Islet precursor cell (in vitro differentiated cells): Measurements from ENCODE around the gene PCDHA11.
"Not testable (repeated sequence)": the region's sequence is repeated elsewhere in the genome, so short reads cannot be mapped to it uniquely, and the experiment has no call there.

Experiments
- DNase-seq: peaks from one replicate; pipeline ENCODE4 v3.0.0-alpha.2; 2018

Gene PCDHA11

DNA sequence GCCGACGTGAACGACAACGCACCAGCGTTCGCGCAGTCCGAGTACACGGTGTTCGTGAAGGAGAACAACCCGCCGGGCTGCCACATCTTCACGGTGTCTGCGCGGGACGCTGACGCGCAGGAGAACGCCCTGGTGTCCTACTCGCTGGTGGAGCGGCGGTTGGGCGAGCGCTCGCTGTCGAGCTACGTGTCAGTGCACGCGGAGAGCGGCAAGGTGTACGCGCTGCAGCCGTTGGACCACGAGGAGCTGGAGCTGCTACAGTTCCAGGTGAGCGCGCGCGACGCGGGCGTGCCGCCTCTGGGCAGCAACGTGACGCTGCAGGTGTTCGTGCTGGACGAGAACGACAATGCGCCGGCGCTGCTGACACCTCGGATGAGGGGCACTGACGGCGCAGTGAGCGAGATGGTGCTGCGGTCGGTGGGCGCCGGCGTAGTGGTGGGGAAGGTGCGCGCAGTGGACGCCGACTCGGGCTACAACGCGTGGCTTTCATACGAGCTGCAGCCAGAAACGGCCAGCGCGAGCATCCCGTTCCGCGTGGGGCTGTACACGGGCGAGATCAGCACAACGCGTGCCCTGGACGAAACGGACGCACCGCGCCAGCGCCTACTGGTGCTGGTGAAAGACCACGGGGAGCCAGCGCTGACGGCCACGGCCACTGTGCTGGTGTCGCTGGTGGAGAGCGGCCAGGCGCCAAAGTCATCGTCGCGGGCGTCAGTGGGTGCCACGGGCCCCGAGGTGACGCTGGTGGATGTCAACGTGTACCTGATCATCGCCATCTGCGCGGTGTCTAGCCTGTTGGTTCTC, 18.7 kb upstream of the PCDHA11 start:
- not testable (repeated sequence) for DNase-seq

DNA sequence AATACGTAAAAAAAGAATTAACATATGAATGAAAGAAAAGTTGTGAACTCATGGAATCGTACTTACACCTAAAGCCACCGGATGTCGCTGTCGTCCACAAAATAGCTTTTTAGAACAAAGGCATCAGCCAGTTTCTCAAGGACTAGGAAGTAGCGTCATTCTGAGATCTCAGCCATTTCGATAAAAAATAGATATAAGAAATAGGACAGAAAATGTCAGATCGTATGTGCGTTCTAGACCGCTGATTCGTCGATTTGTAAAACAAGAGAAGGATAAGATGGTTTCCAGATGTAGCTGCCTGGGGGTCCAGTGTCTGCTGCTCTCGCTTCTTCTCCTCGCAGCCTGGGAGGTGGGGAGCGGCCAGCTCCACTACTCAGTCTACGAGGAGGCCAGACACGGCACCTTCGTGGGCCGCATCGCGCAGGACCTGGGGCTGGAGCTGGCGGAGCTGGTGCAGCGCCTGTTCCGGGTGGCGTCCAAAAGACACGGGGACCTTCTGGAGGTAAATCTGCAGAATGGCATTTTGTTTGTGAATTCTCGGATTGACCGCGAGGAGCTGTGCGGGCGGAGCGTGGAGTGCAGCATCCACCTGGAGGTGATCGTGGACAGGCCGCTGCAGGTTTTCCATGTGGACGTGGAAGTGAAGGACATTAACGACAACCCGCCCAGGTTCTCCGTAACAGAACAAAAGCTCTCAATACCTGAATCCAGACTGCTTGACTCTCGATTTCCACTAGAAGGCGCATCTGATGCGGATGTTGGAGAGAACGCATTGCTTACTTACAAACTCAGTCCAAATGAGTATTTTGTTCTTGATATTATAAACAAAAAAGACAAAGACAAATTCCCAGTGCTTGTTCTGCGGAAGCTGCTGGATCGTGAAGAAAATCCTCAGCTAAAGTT, 12.7 kb upstream of the PCDHA11 start, which contains the start of gene PCDHA10:
Gene PCDHA10, plus strand, starts transcription at position 126 of the 903 bp plus-strand sequence. Its CDS starts 152 bp downstream, at position 278.
- DNase-seq, result peak; percentile 73

DNA sequence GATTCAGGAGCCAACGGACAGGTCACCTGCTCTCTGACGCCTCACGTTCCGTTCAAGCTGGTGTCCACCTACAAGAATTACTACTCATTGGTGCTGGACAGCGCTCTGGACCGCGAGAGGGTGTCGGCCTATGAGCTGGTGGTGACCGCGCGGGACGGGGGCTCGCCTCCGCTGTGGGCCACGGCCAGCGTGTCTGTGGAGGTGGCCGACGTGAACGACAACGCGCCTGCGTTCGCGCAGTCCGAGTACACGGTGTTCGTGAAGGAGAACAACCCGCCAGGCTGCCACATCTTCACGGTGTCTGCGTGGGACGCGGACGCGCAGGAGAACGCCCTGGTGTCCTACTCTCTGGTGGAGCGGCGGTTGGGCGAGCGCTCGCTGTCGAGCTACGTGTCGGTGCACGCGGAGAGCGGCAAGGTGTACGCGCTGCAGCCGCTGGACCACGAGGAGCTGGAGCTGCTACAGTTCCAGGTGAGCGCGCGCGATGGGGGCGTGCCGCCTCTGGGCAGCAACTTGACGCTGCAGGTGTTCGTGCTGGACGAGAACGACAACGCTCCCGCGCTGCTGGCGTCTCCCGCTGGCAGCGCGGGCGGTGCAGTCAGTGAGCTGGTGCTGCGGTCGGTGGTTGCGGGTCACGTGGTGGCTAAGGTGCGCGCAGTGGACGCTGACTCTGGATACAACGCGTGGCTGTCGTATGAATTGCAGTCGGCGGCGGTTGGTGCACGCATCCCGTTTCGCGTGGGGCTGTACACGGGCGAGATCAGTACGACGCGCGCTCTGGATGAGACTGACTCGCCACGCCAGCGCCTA, 11.4 kb upstream of the PCDHA11 start:
- no peak for DNase-seq

DNA sequence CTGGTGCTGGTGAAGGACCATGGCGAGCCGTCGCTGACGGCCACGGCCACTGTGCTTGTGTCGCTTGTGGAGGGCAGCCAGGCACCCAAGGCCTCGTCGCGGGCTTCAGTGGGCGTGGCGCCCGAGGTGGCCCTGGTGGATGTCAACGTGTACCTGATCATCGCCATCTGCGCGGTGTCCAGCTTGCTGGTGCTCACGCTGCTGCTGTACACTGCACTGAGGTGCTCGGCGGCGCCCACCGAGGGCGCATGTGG, 10.8 kb upstream of the PCDHA11 start:
- DNase-seq, result no peak

DNA sequence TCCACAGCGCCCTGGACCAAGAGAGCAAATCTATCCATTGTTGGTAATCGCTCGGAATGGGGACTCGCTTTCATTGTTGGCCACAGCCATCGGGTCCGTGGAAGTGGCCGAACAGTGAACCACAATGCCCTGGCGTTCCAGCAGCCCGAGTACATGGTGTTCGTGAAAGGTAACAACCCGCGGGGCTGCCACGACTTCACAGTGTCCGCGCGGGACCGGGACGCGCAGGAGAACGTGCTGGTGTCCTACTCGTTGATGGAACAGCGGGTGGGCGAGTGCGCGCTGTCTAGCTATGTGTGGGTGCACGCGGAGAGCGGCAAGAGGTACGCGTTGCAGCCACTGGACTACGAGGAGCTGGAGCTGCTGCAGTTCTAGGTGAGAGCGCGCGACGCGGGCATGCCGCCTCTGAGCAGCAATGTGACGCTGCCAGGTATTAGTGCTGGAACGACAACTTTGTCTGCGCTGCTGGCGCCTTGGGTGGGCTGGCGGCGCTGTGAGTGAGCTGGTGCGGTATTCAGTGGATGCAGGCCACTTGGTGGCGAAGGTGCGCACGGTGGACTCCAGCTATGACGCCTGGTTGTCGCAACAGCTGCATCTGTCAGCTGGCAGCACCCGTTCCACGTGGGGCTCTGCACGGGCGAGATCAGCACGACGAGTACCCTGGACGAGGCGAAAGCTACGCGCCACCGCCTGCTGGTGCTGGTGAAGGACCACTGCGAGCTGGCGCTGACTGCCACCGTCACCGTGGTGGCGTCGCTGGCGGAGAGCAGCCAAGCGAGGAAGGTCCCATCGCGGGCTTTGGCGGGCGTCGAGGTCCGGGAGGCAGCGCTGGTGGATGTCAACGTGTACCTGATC, 6.1 kb upstream of the PCDHA11 start:
- no peak for DNase-seq

DNA sequence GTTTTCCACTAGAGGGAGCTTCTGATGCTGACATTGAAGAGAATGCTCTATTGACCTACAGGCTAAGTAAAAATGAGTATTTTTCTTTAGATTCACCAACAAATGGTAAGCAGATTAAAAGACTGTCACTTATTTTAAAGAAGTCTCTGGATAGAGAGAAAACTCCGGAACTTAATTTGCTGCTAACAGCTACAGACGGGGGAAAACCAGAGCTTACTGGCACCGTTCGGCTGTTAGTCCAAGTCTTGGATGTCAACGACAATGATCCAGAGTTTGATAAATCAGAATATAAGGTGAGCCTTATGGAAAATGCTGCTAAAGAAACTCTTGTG, 764 bp downstream of the PCDHA11 start:
- DNase-seq, result no peak

DNA sequence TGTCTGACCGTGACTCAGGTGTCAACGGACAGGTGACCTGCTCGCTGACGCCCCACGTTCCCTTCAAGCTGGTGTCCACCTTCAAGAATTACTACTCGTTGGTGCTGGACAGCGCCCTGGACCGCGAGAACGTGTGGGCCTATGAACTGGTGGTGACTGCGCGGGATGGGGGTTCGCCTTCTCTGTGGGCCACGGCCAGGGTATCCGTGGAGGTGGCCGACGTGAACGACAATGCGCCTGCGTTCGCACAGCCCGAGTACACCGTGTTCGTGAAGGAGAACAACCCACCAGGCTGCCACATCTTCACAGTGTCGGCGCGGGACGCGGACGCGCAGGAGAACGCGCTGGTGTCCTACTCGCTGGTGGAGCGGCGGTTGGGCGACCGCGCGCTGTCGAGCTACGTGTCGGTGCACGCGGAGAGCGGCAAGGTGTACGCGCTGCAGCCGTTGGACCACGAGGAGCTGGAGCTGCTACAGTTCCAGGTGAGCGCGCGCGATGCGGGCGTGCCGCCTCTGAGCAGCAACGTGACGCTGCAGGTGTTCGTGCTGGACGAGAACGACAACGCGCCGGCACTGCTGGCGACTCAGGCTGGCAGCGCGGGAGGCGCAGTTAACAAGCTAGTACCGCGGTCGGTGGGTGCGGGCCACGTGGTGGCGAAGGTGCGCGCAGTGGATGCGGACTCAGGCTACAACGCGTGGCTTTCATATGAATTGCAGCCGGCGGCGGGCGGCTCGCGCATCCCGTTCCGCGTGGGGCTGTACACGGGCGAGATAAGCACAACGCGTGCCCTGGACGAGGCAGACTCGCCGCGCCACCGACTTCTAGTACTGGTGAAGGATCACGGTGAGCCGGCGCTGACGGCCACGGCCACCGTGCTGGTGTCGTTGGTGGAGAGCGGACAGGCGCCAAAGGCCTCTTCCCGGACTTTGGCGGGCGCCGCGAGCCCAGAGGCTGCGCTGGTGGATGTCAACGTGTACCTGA, 1.8 kb downstream of the PCDHA11 start:
- DNase-seq, result no peak

DNA sequence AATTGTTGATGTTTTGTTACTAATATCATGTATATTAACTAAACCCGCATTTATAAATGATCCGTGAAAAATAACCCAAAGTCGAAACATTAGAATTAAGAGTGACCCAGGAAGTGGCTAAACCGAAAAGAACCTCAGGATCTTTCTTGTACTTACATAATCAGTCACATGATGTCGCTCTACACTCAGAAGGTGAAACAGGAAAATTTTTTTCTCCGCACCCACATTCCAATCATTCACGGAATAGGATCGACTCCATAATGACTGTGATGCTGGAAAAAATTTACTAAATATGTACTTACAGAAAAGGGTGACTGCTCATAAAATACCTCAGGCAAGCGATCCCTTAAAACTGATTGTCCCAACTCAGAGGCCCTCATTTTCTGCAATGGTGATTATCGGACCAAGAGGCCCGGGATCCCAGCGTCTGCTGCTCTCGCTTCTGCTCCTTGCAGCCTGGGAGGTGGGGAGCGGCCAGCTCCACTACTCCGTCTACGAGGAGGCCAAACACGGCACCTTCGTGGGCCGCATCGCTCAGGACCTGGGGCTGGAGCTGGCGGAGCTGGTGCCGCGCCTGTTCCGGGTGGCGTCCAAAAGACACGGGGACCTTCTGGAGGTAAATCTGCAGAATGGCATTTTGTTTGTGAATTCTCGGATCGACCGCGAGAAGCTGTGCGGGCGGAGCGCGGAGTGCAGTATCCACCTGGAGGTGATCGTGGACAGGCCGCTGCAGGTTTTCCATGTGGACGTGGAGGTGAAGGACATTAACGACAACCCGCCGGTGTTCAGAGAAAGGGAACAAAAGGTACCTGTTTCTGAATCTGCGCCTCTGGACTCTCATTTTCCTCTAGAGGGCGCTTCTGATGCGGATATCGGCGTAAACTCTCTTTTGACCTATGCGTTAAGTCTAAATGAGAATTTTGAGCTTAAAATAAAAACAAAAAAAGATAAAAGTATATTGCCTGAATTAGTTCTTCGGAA, 6.6 kb downstream of the PCDHA11 start, which contains the start of gene PCDHA12:
Gene PCDHA12, plus strand, starts transcription at position 224 of the 981 bp plus-strand sequence. Its CDS starts 165 bp downstream, at position 389.
- peak; percentile 63 for DNase-seq

DNA sequence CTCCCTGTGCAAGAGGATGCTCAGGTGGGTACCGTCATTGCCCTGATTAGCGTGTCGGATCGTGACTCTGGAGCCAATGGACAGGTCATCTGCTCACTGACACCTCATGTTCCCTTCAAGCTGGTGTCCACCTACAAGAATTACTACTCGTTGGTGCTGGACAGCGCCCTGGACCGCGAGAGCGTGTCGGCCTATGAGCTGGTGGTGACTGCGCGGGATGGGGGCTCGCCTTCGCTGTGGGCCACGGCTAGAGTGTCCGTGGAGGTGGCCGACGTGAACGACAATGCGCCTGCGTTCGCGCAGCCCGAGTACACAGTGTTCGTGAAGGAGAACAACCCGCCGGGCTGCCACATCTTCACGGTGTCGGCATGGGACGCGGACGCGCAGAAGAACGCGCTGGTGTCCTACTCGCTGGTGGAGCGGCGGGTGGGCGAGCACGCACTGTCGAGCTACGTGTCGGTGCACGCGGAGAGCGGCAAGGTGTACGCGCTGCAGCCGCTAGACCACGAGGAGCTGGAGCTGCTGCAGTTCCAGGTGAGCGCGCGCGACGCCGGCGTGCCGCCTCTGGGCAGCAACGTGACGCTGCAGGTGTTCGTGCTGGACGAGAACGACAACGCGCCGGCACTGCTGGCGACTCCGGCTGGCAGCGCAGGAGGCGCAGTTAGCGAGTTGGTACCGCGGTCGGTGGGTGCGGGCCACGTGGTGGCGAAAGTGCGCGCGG, 7.9 kb downstream of the PCDHA11 start:
- not testable (repeated sequence) for DNase-seq

DNA sequence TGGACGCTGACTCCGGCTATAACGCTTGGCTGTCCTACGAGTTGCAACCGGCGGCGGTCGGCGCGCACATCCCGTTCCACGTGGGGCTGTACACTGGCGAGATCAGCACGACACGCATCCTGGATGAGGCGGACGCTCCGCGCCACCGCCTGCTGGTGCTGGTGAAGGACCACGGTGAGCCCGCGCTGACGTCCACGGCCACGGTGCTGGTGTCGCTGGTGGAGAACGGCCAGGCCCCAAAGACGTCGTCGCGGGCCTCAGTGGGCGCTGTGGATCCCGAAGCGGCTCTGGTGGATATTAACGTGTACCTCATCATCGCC, 8.5 kb downstream of the PCDHA11 start:
- DNase-seq, result no peak

DNA sequence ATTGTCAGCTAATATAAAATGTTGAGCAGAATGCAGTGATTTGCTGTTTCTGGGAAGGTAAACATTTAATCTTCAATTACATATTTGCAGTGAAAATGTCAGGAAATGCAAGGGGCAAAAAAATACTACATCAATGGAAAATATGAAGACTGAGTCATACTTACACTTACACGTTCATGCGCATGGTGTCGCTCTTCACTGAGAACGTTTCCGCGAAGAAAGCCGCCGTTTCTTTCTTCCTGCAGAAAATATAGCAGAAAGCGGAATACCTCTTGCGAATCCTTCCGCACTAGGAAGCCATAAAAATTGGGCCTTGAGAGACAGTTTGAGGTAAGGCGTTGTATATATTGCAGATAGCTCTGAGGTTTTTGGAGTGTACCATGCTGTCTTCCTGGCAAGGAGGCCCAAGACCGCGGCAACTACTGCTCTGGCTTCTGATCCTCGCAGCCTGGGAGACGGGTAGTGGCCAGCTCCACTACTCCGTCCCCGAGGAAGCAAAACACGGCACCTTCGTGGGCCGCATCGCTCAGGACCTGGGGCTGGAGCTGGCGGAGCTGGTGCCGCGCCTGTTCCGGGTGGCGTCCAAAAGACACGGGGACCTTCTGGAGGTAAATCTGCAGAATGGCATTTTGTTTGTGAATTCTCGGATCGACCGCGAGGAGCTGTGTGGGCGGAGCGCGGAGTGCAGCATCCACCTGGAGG, 13.3 kb downstream of the PCDHA11 start, which contains the start of gene PCDHA13:
Gene PCDHA13, plus strand, starts transcription at position 236 of the 702 bp plus-strand sequence. Its CDS starts 145 bp downstream, at position 381.
- peak; percentile 58 for DNase-seq

DNA sequence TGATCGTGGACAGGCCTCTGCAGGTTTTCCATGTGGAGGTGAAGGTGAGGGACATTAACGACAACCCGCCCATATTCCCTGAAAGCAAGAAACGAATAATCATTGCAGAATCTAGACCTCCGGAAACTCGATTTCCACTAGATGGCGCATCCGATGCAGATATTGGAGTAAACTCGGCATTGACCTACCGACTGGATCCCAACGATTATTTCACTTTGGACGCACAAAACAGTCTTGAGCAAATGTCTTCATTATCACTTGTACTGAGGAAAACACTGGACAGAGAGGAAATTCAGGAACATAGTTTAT, 13.8 kb downstream of the PCDHA11 start:
- peak; percentile 58 for DNase-seq

DNA sequence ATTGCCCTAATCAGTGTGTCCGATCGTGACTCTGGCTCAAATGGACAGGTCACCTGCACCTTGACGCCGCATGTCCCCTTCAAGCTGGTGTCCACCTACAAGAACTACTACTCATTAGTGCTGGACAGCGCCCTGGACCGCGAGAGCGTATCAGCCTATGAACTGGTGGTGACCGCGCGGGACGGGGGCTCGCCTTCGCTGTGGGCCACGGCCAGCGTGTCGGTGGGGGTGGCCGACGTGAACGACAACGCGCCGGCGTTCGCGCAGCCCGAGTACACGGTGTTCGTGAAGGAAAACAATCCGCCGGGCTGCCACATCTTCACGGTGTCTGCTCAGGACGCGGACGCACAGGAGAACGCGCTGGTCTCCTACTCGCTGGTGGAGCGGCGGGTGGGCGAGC, 14.6 kb downstream of the PCDHA11 start:
- DNase-seq, result no peak

DNA sequence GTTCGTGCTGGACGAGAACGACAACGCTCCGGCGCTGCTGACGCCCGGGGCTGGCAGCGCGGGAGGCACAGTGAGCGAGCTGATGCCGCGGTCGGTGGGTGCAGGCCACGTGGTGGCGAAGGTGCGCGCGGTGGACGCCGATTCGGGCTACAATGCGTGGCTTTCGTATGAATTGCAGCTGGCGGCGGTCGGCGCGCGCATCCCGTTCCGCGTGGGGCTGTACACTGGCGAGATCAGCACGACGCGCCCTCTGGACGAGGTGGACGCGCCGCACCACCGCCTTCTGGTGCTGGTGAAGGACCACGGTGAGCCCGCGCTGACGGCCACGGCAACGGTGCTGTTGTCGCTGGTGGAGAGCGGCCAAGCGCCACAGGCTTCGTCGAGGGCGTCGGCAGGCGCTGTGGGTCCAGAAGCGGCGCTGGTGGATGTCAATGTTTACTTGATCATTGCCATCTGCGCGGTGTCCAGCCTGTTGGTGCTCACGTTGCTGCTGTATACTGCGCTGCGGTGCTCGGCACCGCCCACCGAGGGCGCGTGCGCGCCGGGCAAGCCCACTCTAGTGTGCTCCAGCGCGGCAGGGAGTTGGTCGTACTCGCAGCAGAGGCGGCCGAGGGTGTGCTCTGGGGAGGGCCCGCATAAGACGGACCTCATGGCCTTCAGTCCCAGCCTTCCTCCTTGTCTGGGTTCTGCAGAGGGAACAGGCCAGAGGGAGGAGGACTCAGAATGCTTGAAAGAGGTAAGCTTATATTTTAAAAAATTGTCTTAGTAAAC, 15.4 kb downstream of the PCDHA11 start:
- DNase-seq, result no peak

DNA sequence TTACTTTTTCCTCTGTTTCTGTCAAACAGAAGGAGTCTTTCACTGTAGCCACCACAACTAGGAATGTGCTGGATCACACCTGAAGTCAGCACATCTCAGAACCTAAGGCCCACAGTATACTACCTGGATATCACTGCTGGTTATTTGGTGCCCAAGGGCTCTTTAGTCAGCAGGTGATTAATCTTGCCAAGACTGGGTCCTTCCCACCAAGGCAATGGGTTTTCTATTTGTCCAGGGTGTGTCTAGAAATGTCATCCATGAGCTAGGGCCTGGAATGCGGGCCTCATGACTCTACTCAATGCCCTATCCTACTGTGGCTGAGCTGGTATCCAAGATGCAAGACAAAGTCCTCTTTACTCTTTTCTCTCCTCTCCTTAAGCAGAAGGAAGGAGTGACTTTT, 47.6 kb downstream of the PCDHA11 start:
- DNase-seq, result no peak
